ENCODE results near the gene MCM6.
A peak's percentile ranks its signal among the peaks of the same experiment; 100 is the strongest.

MCM6 gene

GRCh38 chr2:135874777-135875365, 1.4 kb downstream of the MCM6 start:
- Histone ChIP-seq H4K91ac (ENCODE audit: low read depth, low read length, poor library complexity) (no peak overlapping the region), H3K9me3 (replicated peaks in 1 of 2; ENCODE audit: control insufficient read depth in 2 of 2, insufficient read depth in 1 of 2, low read depth in 1 of 2, low read length in 2 of 2) (no peaks in the 10 kb centered on the region), H3K4me1 (ENCODE audit: control insufficient read depth in 2 of 2, insufficient read depth in 1 of 2, low read depth in 1 of 2, low read length in 2 of 2) (peaks cover 2 to 8% of the 10 kb centered on the region in 2 donors), H2BK15ac (ENCODE audit: low read length) (no peak overlapping the region), H3K36me3 (replicated peaks in 1 of 2; ENCODE audit: control insufficient read depth in 2 of 2, insufficient read depth in 2 of 2, low read length in 2 of 2) (peaks cover 11 to 52% of the 10 kb centered on the region in 2 donors), H3K4me3 (ENCODE audit: low read length in 2 of 2) (peak overlapping the region; percentile 67 to 77), H3K18ac (ENCODE audit: low read length) (no peak overlapping the region), H2BK120ac (ENCODE audit: low read depth, low read length) (no peak overlapping the region), H2BK5ac (ENCODE audit: low read length) (no peak overlapping the region), H3K4me2 (ENCODE audit: insufficient read depth, low read length, poor library complexity, severe bottlenecking) (peak overlapping the region; percentile 35), H3K14ac (ENCODE audit: low read length) (no peak overlapping the region), H3K23ac (ENCODE audit: low read depth, low read length, poor library complexity) (no peak overlapping the region), H4K8ac (ENCODE audit: low read depth, low read length) (no peak overlapping the region), H2AFZ (ENCODE audit: low read length) (no peak overlapping the region), H3K79me1 (ENCODE audit: low read depth, low read length) (peaks cover 5% of the 10 kb centered on the region), H3K27ac (replicated peaks; ENCODE audit: low read length) (no peak overlapping the region), H3K27me3 (ENCODE audit: control insufficient read depth in 3 of 3, insufficient read depth in 3 of 3, low read depth in 1 of 3, low read length in 3 of 3) (no peaks in the 10 kb centered on the region), H3K9ac (ENCODE audit: low read depth, low read length, poor library complexity) (peak overlapping the region; percentile 50), H3K4ac (ENCODE audit: low read length) (no peak overlapping the region), H2BK12ac (ENCODE audit: low read length) (no peak overlapping the region), H2AK5ac (ENCODE audit: low read depth, low read length) (no peak overlapping the region)
- no peak for DNase-seq (ENCODE audit: low spot score)
- no CpG with 5 or more reads among the region's 19 CpGs for WGBS, 2 donors (ENCODE audit: extremely low coverage in 2 of 2, insufficient read length in 2 of 2, insufficient replicate concordance in 1 of 2)

DNA sequence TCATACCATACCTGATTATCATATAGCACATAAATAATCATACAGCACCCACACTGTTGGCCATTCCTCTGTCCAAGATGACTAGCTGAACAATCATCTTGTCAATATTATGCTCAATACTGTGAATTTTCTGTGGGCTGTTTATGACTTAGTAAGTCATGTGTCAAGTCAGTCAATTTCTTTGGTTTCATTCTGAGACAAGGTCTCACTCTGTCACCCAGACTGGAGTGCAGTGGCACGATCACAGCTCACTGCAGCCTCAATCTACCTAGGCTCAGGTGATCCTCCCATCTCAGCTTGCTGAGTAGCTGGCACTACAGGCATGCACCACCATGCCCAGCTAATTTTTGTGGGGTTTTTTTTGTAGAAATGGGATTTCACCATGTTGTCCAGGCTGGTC, 5.7 kb downstream of the MCM6 start:
- H3K23ac ChIP-seq (ENCODE audit: low read depth, low read length, poor library complexity) = no peak overlapping the region
- H2BK120ac ChIP-seq (ENCODE audit: low read depth, low read length) = no peak overlapping the region
- no peak overlapping the region for H3K9ac ChIP-seq (ENCODE audit: low read depth, low read length, poor library complexity)
- H3K36me3 ChIP-seq (replicated peaks in 1 of 2; ENCODE audit: control insufficient read depth in 2 of 2, insufficient read depth in 2 of 2, low read length in 2 of 2) = peaks cover 27 to 95% of the 10 kb centered on the region in 2 donors
- H2BK5ac ChIP-seq (ENCODE audit: low read length) = no peak overlapping the region
- peaks cover 2 to 8% of the 10 kb centered on the region in 2 donors for H3K4me1 ChIP-seq (ENCODE audit: control insufficient read depth in 2 of 2, insufficient read depth in 1 of 2, low read depth in 1 of 2, low read length in 2 of 2)
- no peak overlapping the region for H2AK5ac ChIP-seq (ENCODE audit: low read depth, low read length)
- no peaks in the 10 kb centered on the region for H3K9me3 ChIP-seq (replicated peaks in 1 of 2; ENCODE audit: control insufficient read depth in 2 of 2, insufficient read depth in 1 of 2, low read depth in 1 of 2, low read length in 2 of 2)
- no peak overlapping the region for H3K27ac ChIP-seq (replicated peaks; ENCODE audit: low read length)
- no peak overlapping the region for H2AFZ ChIP-seq (ENCODE audit: low read length)
- no peak overlapping the region for H3K4ac ChIP-seq (ENCODE audit: low read length)
- H3K4me2 ChIP-seq (ENCODE audit: insufficient read depth, low read length, poor library complexity, severe bottlenecking) = no peak overlapping the region
- no CpG with 5 or more reads among the region's 1 CpG for WGBS, 2 donors (ENCODE audit: extremely low coverage in 2 of 2, insufficient read length in 2 of 2, insufficient replicate concordance in 1 of 2)
- H3K14ac ChIP-seq (ENCODE audit: low read length) = no peak overlapping the region
- H3K27me3 ChIP-seq (ENCODE audit: control insufficient read depth in 3 of 3, insufficient read depth in 3 of 3, low read depth in 1 of 3, low read length in 3 of 3) = no peaks in the 10 kb centered on the region
- no peak overlapping the region for H4K8ac ChIP-seq (ENCODE audit: low read depth, low read length)
- no peak overlapping the region for H3K18ac ChIP-seq (ENCODE audit: low read length)
- no peak overlapping the region for H4K91ac ChIP-seq (ENCODE audit: low read depth, low read length, poor library complexity)
- no peak for DNase-seq (ENCODE audit: low spot score)
- no peak overlapping the region for H2BK12ac ChIP-seq (ENCODE audit: low read length)
- H3K4me3 ChIP-seq (ENCODE audit: low read length in 2 of 2) = no peak overlapping the region
- peaks cover under 1% of the 10 kb centered on the region for H3K79me1 ChIP-seq (ENCODE audit: low read depth, low read length)
- H2BK15ac ChIP-seq (ENCODE audit: low read length) = no peak overlapping the region

DNA sequence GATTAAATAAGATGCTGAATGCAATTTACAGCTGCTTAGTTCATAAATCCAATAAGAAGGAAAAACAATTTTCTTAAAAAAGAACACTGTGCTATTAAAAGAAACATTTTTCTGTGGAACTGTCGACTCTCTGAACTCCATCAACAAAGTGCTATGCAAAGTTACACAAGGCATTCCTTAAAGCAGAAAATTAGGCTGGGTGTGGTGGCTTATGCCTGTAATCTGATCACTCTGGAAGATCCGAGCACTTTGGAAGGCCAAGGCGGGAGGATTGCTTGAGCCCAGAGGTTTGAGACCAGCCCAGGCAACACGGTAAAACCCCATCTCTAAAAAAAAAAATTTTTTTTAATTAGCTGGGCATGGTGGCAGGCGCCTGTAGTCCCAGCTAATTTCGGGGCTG, 13.0 kb downstream of the MCM6 start:
- no peaks in the 10 kb centered on the region for H3K27me3 ChIP-seq (ENCODE audit: control insufficient read depth in 3 of 3, insufficient read depth in 3 of 3, low read depth in 1 of 3, low read length in 3 of 3)
- no peak overlapping the region for H3K27ac ChIP-seq (replicated peaks; ENCODE audit: low read length)
- H3K79me1 ChIP-seq (ENCODE audit: low read depth, low read length) = no peaks in the 10 kb centered on the region
- H2AFZ ChIP-seq (ENCODE audit: low read length) = no peak overlapping the region
- H3K36me3 ChIP-seq (replicated peaks in 1 of 2; ENCODE audit: control insufficient read depth in 2 of 2, insufficient read depth in 2 of 2, low read length in 2 of 2) = peaks cover 30 to 95% of the 10 kb centered on the region in 2 donors
- no CpG with 5 or more reads among the region's 6 CpGs for WGBS, 2 donors (ENCODE audit: extremely low coverage in 2 of 2, insufficient read length in 2 of 2, insufficient replicate concordance in 1 of 2)
- no peak overlapping the region for H3K9ac ChIP-seq (ENCODE audit: low read depth, low read length, poor library complexity)
- no peaks in the 10 kb centered on the region for H3K9me3 ChIP-seq (replicated peaks in 1 of 2; ENCODE audit: control insufficient read depth in 2 of 2, insufficient read depth in 1 of 2, low read depth in 1 of 2, low read length in 2 of 2)
- H3K4me2 ChIP-seq (ENCODE audit: insufficient read depth, low read length, poor library complexity, severe bottlenecking) = no peak overlapping the region
- no peak for DNase-seq (ENCODE audit: low spot score)
- no peak overlapping the region for H3K14ac ChIP-seq (ENCODE audit: low read length)
- H3K4ac ChIP-seq (ENCODE audit: low read length) = no peak overlapping the region
- no peak overlapping the region for H4K8ac ChIP-seq (ENCODE audit: low read depth, low read length)
- no peak overlapping the region for H4K91ac ChIP-seq (ENCODE audit: low read depth, low read length, poor library complexity)
- no peak overlapping the region for H3K18ac ChIP-seq (ENCODE audit: low read length)
- no peak overlapping the region for H3K4me3 ChIP-seq (ENCODE audit: low read length in 2 of 2)
- H2BK15ac ChIP-seq (ENCODE audit: low read length) = no peak overlapping the region
- H2BK120ac ChIP-seq (ENCODE audit: low read depth, low read length) = no peak overlapping the region
- H2AK5ac ChIP-seq (ENCODE audit: low read depth, low read length) = no peak overlapping the region
- no peaks in the 10 kb centered on the region for H3K4me1 ChIP-seq (ENCODE audit: control insufficient read depth in 2 of 2, insufficient read depth in 1 of 2, low read depth in 1 of 2, low read length in 2 of 2)
- no peak overlapping the region for H3K23ac ChIP-seq (ENCODE audit: low read depth, low read length, poor library complexity)
- no peak overlapping the region for H2BK5ac ChIP-seq (ENCODE audit: low read length)
- no peak overlapping the region for H2BK12ac ChIP-seq (ENCODE audit: low read length)

DNA sequence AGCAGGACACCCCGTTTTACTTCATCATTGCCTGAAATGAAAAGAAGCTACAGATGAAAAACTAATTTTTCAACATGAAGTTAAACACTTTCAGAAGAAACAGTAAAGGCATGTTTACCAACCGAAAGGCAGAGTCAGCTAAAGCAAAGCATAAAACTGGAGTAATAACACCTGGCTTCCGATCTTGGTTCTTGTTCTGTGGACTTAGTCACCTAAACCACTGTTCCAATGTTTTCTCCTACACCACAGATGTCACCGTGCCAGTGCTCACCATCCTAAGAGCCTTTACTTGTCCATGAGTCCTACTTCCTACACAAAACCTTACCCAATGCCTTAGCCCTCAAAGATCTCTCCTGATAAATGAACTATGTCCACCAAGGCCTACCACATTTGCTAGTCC, 13.5 kb downstream of the MCM6 start:
- peaks cover 30 to 95% of the 10 kb centered on the region in 2 donors for H3K36me3 ChIP-seq (replicated peaks in 1 of 2; ENCODE audit: control insufficient read depth in 2 of 2, insufficient read depth in 2 of 2, low read length in 2 of 2)
- H4K8ac ChIP-seq (ENCODE audit: low read depth, low read length) = no peak overlapping the region
- no peaks in the 10 kb centered on the region for H3K9me3 ChIP-seq (replicated peaks in 1 of 2; ENCODE audit: control insufficient read depth in 2 of 2, insufficient read depth in 1 of 2, low read depth in 1 of 2, low read length in 2 of 2)
- H4K91ac ChIP-seq (ENCODE audit: low read depth, low read length, poor library complexity) = no peak overlapping the region
- H3K23ac ChIP-seq (ENCODE audit: low read depth, low read length, poor library complexity) = no peak overlapping the region
- no peaks in the 10 kb centered on the region for H3K27me3 ChIP-seq (ENCODE audit: control insufficient read depth in 3 of 3, insufficient read depth in 3 of 3, low read depth in 1 of 3, low read length in 3 of 3)
- no peak overlapping the region for H2BK120ac ChIP-seq (ENCODE audit: low read depth, low read length)
- no peak overlapping the region for H3K27ac ChIP-seq (replicated peaks; ENCODE audit: low read length)
- no peak overlapping the region for H2BK5ac ChIP-seq (ENCODE audit: low read length)
- H3K4me1 ChIP-seq (ENCODE audit: control insufficient read depth in 2 of 2, insufficient read depth in 1 of 2, low read depth in 1 of 2, low read length in 2 of 2) = no peaks in the 10 kb centered on the region
- H2BK15ac ChIP-seq (ENCODE audit: low read length) = no peak overlapping the region
- H3K18ac ChIP-seq (ENCODE audit: low read length) = no peak overlapping the region
- H3K9ac ChIP-seq (ENCODE audit: low read depth, low read length, poor library complexity) = no peak overlapping the region
- no peak overlapping the region for H3K4ac ChIP-seq (ENCODE audit: low read length)
- WGBS, 2 donors (ENCODE audit: extremely low coverage in 2 of 2, insufficient read length in 2 of 2, insufficient replicate concordance in 1 of 2) = no CpG with 5 or more reads among the region's 4 CpGs
- no peak overlapping the region for H2BK12ac ChIP-seq (ENCODE audit: low read length)
- no peaks in the 10 kb centered on the region for H3K79me1 ChIP-seq (ENCODE audit: low read depth, low read length)
- no peak overlapping the region for H2AK5ac ChIP-seq (ENCODE audit: low read depth, low read length)
- H3K14ac ChIP-seq (ENCODE audit: low read length) = no peak overlapping the region
- H3K4me3 ChIP-seq (ENCODE audit: low read length in 2 of 2) = no peak overlapping the region
- no peak overlapping the region for H3K4me2 ChIP-seq (ENCODE audit: insufficient read depth, low read length, poor library complexity, severe bottlenecking)
- DNase-seq (ENCODE audit: low spot score) = no peak
- H2AFZ ChIP-seq (ENCODE audit: low read length) = no peak overlapping the region

Measured in neuronal stem cell (in vitro differentiated cells).